GM23338 (cell line): ENCODE results near the gene FANCC. TPM values are rescaled to one million over a fixed set of nuclear protein-coding genes. Genes with fewer than 3 reads are reported as not detected.

ENCODE experiments used
- ATAC-seq: fragments of 200-7000 bp; cut with Tn5 transposase; 3 replicates; pipeline ENCODE4 v1.9.1; 2020
- DNase-seq: peaks from one replicate; pipeline ENCODE4 v3.0.0-alpha.2; 2015; ENCODE audit warnings: low spot score
- H2AFZ ChIP-seq: fragments of 200-600 bp; sonication (generic); 2 replicates; pipeline ENCODE4 v1.8.0; 2016; ENCODE audit warnings: antibody characterized with exemption, mild to moderate bottlenecking, moderate library complexity
- H3F3A ChIP-seq: fragments of 200-600 bp; sonication (generic); replicated peaks from 2 replicates; pipeline ENCODE4 v1.8.0; 2017; ENCODE audit warnings: antibody characterized with exemption, mixed run types, low read depth
- H3K27ac ChIP-seq: fragments of 200-600 bp; sonication (generic); 2 replicates; pipeline ENCODE4 v1.6.1; 2016; ENCODE audit warnings: low read depth
- H3K27me3 ChIP-seq: fragments of 200-600 bp; sonication (generic); 2 replicates; pipeline ENCODE4 v1.8.0; 2016; ENCODE audit warnings: mild to moderate bottlenecking, mixed run types, moderate library complexity; ENCODE audit not compliant: insufficient read depth
- H3K36me3 ChIP-seq: fragments of 200-600 bp; sonication (generic); 2 replicates; pipeline ENCODE4 v1.8.0; 2016; ENCODE audit warnings: mild to moderate bottlenecking; ENCODE audit not compliant: insufficient read depth
- H3K4me1 ChIP-seq: fragments of 200-600 bp; sonication (generic); 2 replicates; pipeline ENCODE4 v1.8.0; 2016; ENCODE audit warnings: mild to moderate bottlenecking, moderate library complexity; ENCODE audit not compliant: insufficient read depth
- H3K4me2 ChIP-seq: fragments of 200-600 bp; sonication (generic); 2 replicates; pipeline ENCODE4 v1.7.1; 2017; ENCODE audit warnings: mixed run types
- H3K4me3 ChIP-seq: fragments of 200-600 bp; sonication (generic); 2 replicates; pipeline ENCODE4 v1.6.1; 2016; ENCODE audit warnings: mixed run types
- H3K79me2 ChIP-seq: fragments of 200-600 bp; sonication (generic); replicated peaks from 2 replicates; pipeline ENCODE4 v1.8.0; 2017; ENCODE audit warnings: mild to moderate bottlenecking; ENCODE audit not compliant: insufficient read depth
- H3K9me2 ChIP-seq: fragments of 200-600 bp; sonication (generic); 2 replicates; pipeline ENCODE4 v1.8.0; 2017; ENCODE audit not compliant: insufficient read depth
- H4K20me1 ChIP-seq: fragments of 200-600 bp; sonication (generic); replicated peaks from 2 replicates; pipeline ENCODE4 v1.8.0; 2017; ENCODE audit warnings: mild to moderate bottlenecking; ENCODE audit not compliant: insufficient read depth
- H3K27ac Mint-ChIP-seq: 2 replicates; pipeline ENCODE4 v1.8.0; 2020; ENCODE audit warnings: inconsistent platforms, mild to moderate bottlenecking, moderate library complexity, mixed read lengths
- H3K27me3 Mint-ChIP-seq: 3 replicates; pipeline ENCODE4 v1.8.0; 2022; ENCODE audit warnings: low read depth, mild to moderate bottlenecking, moderate library complexity, mixed read lengths, inconsistent platforms; ENCODE audit not compliant: insufficient read depth, poor library complexity
- H3K36me3 Mint-ChIP-seq: 3 replicates; pipeline ENCODE4 v1.8.0; 2021; ENCODE audit warnings: low read depth, mild to moderate bottlenecking, inconsistent platforms, moderate library complexity, mixed read lengths
- H3K4me1 Mint-ChIP-seq: 3 replicates; pipeline ENCODE4 v1.8.0; 2020; ENCODE audit warnings: mild to moderate bottlenecking, inconsistent platforms, mixed read lengths
- H3K4me3 Mint-ChIP-seq: 3 replicates; pipeline ENCODE4 v1.8.0; 2021; ENCODE audit warnings: moderate library complexity, mild to moderate bottlenecking, inconsistent platforms, mixed read lengths
- H3K9me3 Mint-ChIP-seq: 3 replicates; pipeline ENCODE4 v1.8.0; 2020; ENCODE audit warnings: moderate library complexity, mild to moderate bottlenecking, inconsistent platforms, mixed read lengths
- CREB1 ChIP-seq: fragments of 250-450 bp; sonication (Bioruptor Pico); IDR thresholded peaks from 2 replicates; pipeline ENCODE4 v1.5.0; 2020; ENCODE audit warnings: low read depth, mild to moderate bottlenecking, moderate library complexity
- EZH2 ChIP-seq: fragments of 200-600 bp; sonication (generic); IDR thresholded peaks from one replicate; pipeline ENCODE4 v1.8.0; 2017; ENCODE audit warnings: antibody characterized with exemption, mild to moderate bottlenecking, low read depth; ENCODE audit not compliant: unreplicated experiment
- EZH2phosphoT487 ChIP-seq: fragments of 200-600 bp; sonication (generic); IDR thresholded peaks from one replicate; pipeline ENCODE4 v1.8.1; 2018; ENCODE audit warnings: antibody characterized with exemption; ENCODE audit not compliant: unreplicated experiment
- JUNB ChIP-seq: IDR thresholded peaks from one replicate; pipeline ENCODE4 v1.6.1; 2016; ENCODE audit warnings: antibody characterized with exemption; ENCODE audit not compliant: unreplicated experiment
- NANOG ChIP-seq: IDR thresholded peaks from 2 replicates; pipeline ENCODE4 v1.6.1; 2016; ENCODE audit warnings: antibody characterized with exemption, borderline replicate concordance
- POLR2AphosphoS5 ChIP-seq: IDR thresholded peaks from 2 replicates; pipeline ENCODE4 v1.6.1; 2016; ENCODE audit warnings: antibody characterized with exemption, low read depth
- STAT1 ChIP-seq: IDR thresholded peaks from one replicate; pipeline ENCODE4 v1.6.1; 2016; ENCODE audit warnings: antibody characterized with exemption; ENCODE audit not compliant: unreplicated experiment
- ZNF114 ChIP-seq: fragments of 250-450 bp; sonication (Bioruptor Pico); IDR thresholded peaks from 2 replicates; pipeline ENCODE4 v1.5.0; 2020; ENCODE audit warnings: mild to moderate bottlenecking, moderate library complexity
- ZNF331 ChIP-seq: fragments of 250-450 bp; sonication (Bioruptor Pico); IDR thresholded peaks from 2 replicates; pipeline ENCODE4 v1.5.0; 2020; ENCODE audit warnings: low read depth, mild to moderate bottlenecking, moderate library complexity
- polyA plus RNA-seq: library from polyadenylated mRNA; unstranded; fragments of >200 nt; fragmentation: Nextera tagmentation; extraction: Ambion mirVana; gene quantifications from 2 replicates; pipeline ENCODE4 v1.2.1, GENCODE V29; 2016
- total RNA-seq: library from RNA; depleted of rRNA; stranded (reverse); fragments of >200 nt; shearing (Covaris generic); gene quantifications from 2 replicates; pipeline ENCODE4 v1.2.3, GENCODE V29; 2014
- TF ChIP-seq, protein P1 (sequence below): fragments of 250-450 bp; sonication (Bioruptor Pico); IDR thresholded peaks from 2 replicates; pipeline ENCODE4 v1.5.0; 2020; ENCODE audit warnings: mild to moderate bottlenecking, moderate library complexity
- TF ChIP-seq, protein P2 (sequence below), 2 experiments: fragments of 200-600 bp in 1 of 2; sonication (generic) in 1 of 2; conservative IDR thresholded peaks; 2 replicates each; pipeline versions ENCODE4 v1.5.1 to v1.6.1; 2016 to 2017; ENCODE audit warnings: antibody characterized with exemption in 2 of 2, low read depth in 2 of 2, mild to moderate bottlenecking in 2 of 2, moderate library complexity in 1 of 2
- TF ChIP-seq, protein P3 (sequence below): IDR thresholded peaks from 2 replicates; pipeline ENCODE4 v1.6.1; 2016; ENCODE audit warnings: antibody characterized with exemption

The FANCC gene
- total and polyA plus RNA-seq, 2 experiments from 2014 or later = 7.8 to 18.1 TPM

DNA sequence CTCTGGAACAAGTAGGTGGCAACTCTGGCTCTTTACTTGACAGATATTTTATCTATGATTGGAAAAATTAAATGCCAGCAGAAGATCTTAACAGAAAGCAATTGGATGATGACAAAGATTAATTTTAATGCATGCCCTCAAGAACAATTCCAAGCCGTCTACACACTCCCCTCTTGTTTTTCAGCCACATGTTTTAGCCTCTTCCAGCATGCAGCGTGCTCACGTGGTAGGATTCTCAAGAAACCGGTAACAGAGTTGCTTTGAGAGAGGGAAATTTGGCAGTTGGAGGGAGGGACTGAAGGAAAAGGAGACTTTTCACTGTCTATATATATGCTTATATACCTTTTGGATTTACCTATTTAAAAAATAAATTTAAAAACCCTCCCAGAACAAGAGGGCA lies 48.3 kb upstream of the FANCC start (continued):
- TF ChIP-seq, protein P1, sequence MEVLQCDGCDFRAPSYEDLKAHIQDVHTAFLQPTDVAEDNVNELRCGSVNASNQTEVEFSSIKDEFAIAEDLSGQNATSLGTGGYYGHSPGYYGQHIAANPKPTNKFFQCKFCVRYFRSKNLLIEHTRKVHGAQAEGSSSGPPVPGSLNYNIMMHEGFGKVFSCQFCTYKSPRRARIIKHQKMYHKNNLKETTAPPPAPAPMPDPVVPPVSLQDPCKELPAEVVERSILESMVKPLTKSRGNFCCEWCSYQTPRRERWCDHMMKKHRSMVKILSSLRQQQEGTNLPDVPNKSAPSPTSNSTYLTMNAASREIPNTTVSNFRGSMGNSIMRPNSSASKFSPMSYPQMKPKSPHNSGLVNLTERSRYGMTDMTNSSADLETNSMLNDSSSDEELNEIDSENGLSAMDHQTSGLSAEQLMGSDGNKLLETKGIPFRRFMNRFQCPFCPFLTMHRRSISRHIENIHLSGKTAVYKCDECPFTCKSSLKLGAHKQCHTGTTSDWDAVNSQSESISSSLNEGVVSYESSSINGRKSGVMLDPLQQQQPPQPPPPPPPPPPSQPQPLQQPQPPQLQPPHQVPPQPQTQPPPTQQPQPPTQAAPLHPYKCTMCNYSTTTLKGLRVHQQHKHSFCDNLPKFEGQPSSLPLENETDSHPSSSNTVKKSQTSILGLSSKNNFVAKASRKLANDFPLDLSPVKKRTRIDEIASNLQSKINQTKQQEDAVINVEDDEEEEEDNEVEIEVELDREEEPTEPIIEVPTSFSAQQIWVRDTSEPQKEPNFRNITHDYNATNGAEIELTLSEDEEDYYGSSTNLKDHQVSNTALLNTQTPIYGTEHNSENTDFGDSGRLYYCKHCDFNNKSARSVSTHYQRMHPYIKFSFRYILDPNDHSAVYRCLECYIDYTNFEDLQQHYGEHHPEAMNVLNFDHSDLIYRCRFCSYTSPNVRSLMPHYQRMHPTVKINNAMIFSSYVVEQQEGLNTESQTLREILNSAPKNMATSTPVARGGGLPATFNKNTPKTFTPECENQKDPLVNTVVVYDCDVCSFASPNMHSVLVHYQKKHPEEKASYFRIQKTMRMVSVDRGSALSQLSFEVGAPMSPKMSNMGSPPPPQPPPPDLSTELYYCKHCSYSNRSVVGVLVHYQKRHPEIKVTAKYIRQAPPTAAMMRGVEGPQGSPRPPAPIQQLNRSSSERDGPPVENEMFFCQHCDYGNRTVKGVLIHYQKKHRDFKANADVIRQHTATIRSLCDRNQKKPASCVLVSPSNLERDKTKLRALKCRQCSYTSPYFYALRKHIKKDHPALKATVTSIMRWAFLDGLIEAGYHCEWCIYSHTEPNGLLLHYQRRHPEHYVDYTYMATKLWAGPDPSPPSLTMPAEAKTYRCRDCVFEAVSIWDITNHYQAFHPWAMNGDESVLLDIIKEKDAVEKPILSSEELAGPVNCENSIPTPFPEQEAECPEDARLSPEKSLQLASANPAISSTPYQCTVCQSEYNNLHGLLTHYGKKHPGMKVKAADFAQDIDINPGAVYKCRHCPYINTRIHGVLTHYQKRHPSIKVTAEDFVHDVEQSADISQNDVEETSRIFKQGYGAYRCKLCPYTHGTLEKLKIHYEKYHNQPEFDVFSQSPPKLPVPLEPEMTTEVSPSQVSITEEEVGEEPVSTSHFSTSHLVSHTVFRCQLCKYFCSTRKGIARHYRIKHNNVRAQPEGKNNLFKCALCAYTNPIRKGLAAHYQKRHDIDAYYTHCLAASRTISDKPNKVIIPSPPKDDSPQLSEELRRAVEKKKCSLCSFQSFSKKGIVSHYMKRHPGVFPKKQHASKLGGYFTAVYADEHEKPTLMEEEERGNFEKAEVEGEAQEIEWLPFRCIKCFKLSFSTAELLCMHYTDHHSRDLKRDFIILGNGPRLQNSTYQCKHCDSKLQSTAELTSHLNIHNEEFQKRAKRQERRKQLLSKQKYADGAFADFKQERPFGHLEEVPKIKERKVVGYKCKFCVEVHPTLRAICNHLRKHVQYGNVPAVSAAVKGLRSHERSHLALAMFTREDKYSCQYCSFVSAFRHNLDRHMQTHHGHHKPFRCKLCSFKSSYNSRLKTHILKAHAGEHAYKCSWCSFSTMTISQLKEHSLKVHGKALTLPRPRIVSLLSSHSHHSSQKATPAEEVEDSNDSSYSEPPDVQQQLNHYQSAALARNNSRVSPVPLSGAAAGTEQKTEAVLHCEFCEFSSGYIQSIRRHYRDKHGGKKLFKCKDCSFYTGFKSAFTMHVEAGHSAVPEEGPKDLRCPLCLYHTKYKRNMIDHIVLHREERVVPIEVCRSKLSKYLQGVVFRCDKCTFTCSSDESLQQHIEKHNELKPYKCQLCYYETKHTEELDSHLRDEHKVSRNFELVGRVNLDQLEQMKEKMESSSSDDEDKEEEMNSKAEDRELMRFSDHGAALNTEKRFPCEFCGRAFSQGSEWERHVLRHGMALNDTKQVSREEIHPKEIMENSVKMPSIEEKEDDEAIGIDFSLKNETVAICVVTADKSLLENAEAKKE (CRISPR knock-in tag) = no peak
- no peak for TF ChIP-seq NANOG
- TF ChIP-seq ZNF114 (CRISPR knock-in tag) = no peak
- no peak for TF ChIP-seq EZH2phosphoT487
- no peak for TF ChIP-seq ZNF331
- TF ChIP-seq JUNB = no peak

DNA sequence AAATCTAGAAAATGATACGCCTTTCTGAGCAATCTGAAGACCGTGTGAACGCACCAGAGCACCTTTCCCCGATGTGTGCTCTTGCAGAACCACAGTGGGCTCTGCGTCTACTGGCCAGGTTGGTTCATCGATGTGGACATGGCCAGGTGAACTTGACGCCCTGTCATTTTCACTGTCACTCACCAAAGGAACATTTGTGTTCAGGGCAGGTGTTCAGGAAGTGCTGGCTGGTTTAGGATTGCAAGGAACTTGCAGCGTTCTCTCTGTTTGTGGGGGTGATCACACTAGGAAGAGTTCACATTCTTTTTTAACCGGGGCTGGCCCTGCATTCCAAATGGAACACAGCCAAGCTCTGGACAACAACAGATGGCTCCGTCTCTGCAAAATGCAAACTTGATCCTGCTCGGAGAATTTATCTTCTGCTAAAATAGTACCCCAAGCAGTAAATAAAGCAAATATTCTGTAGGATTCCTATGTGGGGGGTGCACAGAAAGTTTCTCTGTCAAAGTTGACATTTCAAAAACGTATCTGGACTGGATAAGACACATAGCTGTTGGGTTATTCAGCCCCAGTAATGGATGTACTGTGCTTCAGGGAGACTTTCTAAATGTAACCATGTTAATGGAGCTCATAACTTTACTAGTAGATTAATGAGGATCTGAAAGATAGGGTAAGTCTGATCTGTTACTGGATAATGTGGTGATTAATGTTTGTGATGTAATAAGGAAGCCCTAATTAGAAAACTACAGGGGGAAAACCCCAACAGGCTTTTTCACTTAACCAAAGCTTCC lies 45.7 kb upstream of the FANCC start:
- DNase-seq = peak; percentile 17
- peaks cover under 1% of the 10 kb centered on the region; the same call in 1 of the 3 replicates for H3K9me3 Mint-ChIP-seq
- peaks cover 3% of the 10 kb centered on the region for H3K27me3 Mint-ChIP-seq
- H3K27ac ChIP-seq = no peak overlapping the region
- H3K4me3 ChIP-seq = no peak overlapping the region
- H3K4me1 Mint-ChIP-seq = peaks cover 30% of the 10 kb centered on the region
- no peaks in the 10 kb centered on the region for H3K27me3 ChIP-seq
- H4K20me1 ChIP-seq = no peaks in the 10 kb centered on the region
- H2AFZ ChIP-seq = peak overlapping the region; percentile 69; the same call in 1 of the 2 replicates
- no peak overlapping the region for H3K4me2 ChIP-seq
- H3K9me2 ChIP-seq = no peaks in the 10 kb centered on the region
- H3K4me3 Mint-ChIP-seq = no peak overlapping the region
- peaks cover under 1% of the 10 kb centered on the region; the same call in 1 of the 3 replicates for H3K36me3 Mint-ChIP-seq
- H3K36me3 ChIP-seq = no peaks in the 10 kb centered on the region
- 0 out of 2 replicates have a peak, but pooled peaks cover 6% of the 10 kb centered on the region for H3K4me1 ChIP-seq
- no peak overlapping the region for H3K27ac Mint-ChIP-seq
- no peaks in the 10 kb centered on the region for H3K79me2 ChIP-seq
- no peak for ATAC-seq
- no peaks in the 10 kb centered on the region for H3F3A ChIP-seq
- TF ChIP-seq CREB1 (CRISPR knock-in tag) (no peak), STAT1 (no peak), NANOG (no peak), EZH2phosphoT487 (no peak), POLR2AphosphoS5 (no peak), EZH2 (no peak)
- TF ChIP-seq, protein P2, sequence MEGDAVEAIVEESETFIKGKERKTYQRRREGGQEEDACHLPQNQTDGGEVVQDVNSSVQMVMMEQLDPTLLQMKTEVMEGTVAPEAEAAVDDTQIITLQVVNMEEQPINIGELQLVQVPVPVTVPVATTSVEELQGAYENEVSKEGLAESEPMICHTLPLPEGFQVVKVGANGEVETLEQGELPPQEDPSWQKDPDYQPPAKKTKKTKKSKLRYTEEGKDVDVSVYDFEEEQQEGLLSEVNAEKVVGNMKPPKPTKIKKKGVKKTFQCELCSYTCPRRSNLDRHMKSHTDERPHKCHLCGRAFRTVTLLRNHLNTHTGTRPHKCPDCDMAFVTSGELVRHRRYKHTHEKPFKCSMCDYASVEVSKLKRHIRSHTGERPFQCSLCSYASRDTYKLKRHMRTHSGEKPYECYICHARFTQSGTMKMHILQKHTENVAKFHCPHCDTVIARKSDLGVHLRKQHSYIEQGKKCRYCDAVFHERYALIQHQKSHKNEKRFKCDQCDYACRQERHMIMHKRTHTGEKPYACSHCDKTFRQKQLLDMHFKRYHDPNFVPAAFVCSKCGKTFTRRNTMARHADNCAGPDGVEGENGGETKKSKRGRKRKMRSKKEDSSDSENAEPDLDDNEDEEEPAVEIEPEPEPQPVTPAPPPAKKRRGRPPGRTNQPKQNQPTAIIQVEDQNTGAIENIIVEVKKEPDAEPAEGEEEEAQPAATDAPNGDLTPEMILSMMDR (conservative IDR thresholded peaks at IDR 0.05; ENCODE audit: low read depth in 2 of 2) = no peak
- TF ChIP-seq, protein P3, sequence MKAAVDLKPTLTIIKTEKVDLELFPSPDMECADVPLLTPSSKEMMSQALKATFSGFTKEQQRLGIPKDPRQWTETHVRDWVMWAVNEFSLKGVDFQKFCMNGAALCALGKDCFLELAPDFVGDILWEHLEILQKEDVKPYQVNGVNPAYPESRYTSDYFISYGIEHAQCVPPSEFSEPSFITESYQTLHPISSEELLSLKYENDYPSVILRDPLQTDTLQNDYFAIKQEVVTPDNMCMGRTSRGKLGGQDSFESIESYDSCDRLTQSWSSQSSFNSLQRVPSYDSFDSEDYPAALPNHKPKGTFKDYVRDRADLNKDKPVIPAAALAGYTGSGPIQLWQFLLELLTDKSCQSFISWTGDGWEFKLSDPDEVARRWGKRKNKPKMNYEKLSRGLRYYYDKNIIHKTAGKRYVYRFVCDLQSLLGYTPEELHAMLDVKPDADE = no peak
